Activated CD4-positive, alpha-beta T cell treated with anti-CD3 and anti-CD28 coated beads, Interleukin-2, amount 10 ng/mL, durations not matched to agents 7 days and 5 days (primary cell): ENCODE results near the gene TACC2. TPM values are rescaled to one million over a fixed set of nuclear protein-coding genes. Genes with fewer than 3 reads are reported as not detected.

Source experiments
- CTCF ChIA-PET: fragments of 350-600 bp; sonication (Branson Sonifier 250); formaldehyde crosslinking; loops from one replicate; lab custom pipeline; 2021; ENCODE audit warnings: antibody characterized with exemption; lab: Charles Lee
- POLR2A ChIA-PET: fragments of 350-600 bp; sonication (Branson Sonifier 250); formaldehyde crosslinking; loops from one replicate; lab custom pipeline; 2021; ENCODE audit warnings: antibody characterized with exemption; lab: Charles Lee
- DNase-seq: peaks from one replicate; pipeline ENCODE4 v3.0.0-alpha.2; 2020
- H3K27ac Mint-ChIP-seq: one replicate; pipeline ENCODE4 v1.8.0; 2021; ENCODE audit warnings: mild to moderate bottlenecking, moderate library complexity, mixed read lengths
- H3K27me3 Mint-ChIP-seq: one replicate; pipeline ENCODE4 v1.8.0; 2021; ENCODE audit warnings: mixed read lengths
- H3K36me3 Mint-ChIP-seq: one replicate; pipeline ENCODE4 v1.8.0; 2021; ENCODE audit warnings: low read depth, mixed read lengths
- H3K4me1 Mint-ChIP-seq: one replicate; pipeline ENCODE4 v1.8.0; 2021; ENCODE audit warnings: mixed read lengths
- H3K4me3 Mint-ChIP-seq: one replicate; pipeline ENCODE4 v1.8.0; 2021; ENCODE audit warnings: mild to moderate bottlenecking, moderate library complexity, mixed read lengths
- H3K9me3 Mint-ChIP-seq: one replicate; pipeline ENCODE4 v1.8.0; 2021; ENCODE audit warnings: mixed read lengths
- total RNA-seq, 2 experiments: library from RNA; stranded (reverse); gene quantifications; one replicate each; pipeline ENCODE4 v1.2.3, GENCODE V29; 2021

Gene TACC2
- total RNA-seq, 2 experiments from 2014 or later, result not detected

- ChIA-PET CTCF (no interaction called here), POLR2A (no interaction called here)
- Mint-ChIP-seq H3K4me1 (no peaks in the 10 kb centered on the region), H3K27ac (no peak overlapping the region), H3K27me3 (peaks cover under 1% of the 10 kb centered on the region), H3K4me3 (no peak overlapping the region), H3K9me3 (peaks cover 4% of the 10 kb centered on the region), H3K36me3 (no peaks in the 10 kb centered on the region)
- DNase-seq, result no peak
Measured at GRCh38 chr10:122148876-122149560, 160.1 kb downstream of the TACC2 start.

GRCh38 chr10:122149561-122150505 lies 160.9 kb downstream of the TACC2 start:
- no peaks in the 10 kb centered on the region for H3K4me1 Mint-ChIP-seq
- ChIA-PET CTCF (no interaction called here), POLR2A (no interaction called here)
- no peaks in the 10 kb centered on the region for H3K36me3 Mint-ChIP-seq
- H3K27ac Mint-ChIP-seq, result no peak overlapping the region
- no peak overlapping the region for H3K4me3 Mint-ChIP-seq
- H3K9me3 Mint-ChIP-seq, result peaks cover 4% of the 10 kb centered on the region
- peaks cover 2% of the 10 kb centered on the region for H3K27me3 Mint-ChIP-seq
- no peak for DNase-seq

- H3K4me1 Mint-ChIP-seq, result no peaks in the 10 kb centered on the region
- no peak for DNase-seq
- no peaks in the 10 kb centered on the region for H3K9me3 Mint-ChIP-seq
- H3K27me3 Mint-ChIP-seq, result peaks cover 2% of the 10 kb centered on the region
- ChIA-PET CTCF (no interaction called here), POLR2A (no interaction called here)
- H3K4me3 Mint-ChIP-seq, result no peak overlapping the region
- H3K36me3 Mint-ChIP-seq, result no peaks in the 10 kb centered on the region
- H3K27ac Mint-ChIP-seq, result no peak overlapping the region
Measured at GRCh38 chr10:122151121-122151694, 162.2 kb downstream of the TACC2 start.

GRCh38 chr10:122152544-122152943 lies 163.6 kb downstream of the TACC2 start:
- ChIA-PET CTCF (interaction anchor here (0.8 kb wide), 1 partner anchor 10 kb away, joined by 3 read pairs; no protein-coding TSS in a partner anchor), POLR2A (no interaction called here)
- no peak overlapping the region for H3K27ac Mint-ChIP-seq
- H3K36me3 Mint-ChIP-seq, result no peaks in the 10 kb centered on the region
- H3K9me3 Mint-ChIP-seq, result no peaks in the 10 kb centered on the region
- H3K4me1 Mint-ChIP-seq, result no peaks in the 10 kb centered on the region
- no peak for DNase-seq
- no peak overlapping the region for H3K4me3 Mint-ChIP-seq
- H3K27me3 Mint-ChIP-seq, result peaks cover 4% of the 10 kb centered on the region

- CTCF ChIA-PET, result no interaction called here
- peaks cover 7% of the 10 kb centered on the region for H3K27me3 Mint-ChIP-seq
- no peak overlapping the region for H3K4me3 Mint-ChIP-seq
- no peaks in the 10 kb centered on the region for H3K36me3 Mint-ChIP-seq
- no peaks in the 10 kb centered on the region for H3K4me1 Mint-ChIP-seq
- no peak overlapping the region for H3K27ac Mint-ChIP-seq
- H3K9me3 Mint-ChIP-seq, result no peaks in the 10 kb centered on the region
- DNase-seq, result no peak
- POLR2A ChIA-PET, result no interaction called here
Measured at GRCh38 chr10:122154031-122154544, 165.1 kb downstream of the TACC2 start.

GRCh38 chr10:122154545-122155366 lies 165.8 kb downstream of the TACC2 start:
- H3K9me3 Mint-ChIP-seq, result no peaks in the 10 kb centered on the region
- CTCF ChIA-PET, result no interaction called here
- no peak overlapping the region for H3K4me3 Mint-ChIP-seq
- H3K4me1 Mint-ChIP-seq, result no peaks in the 10 kb centered on the region
- DNase-seq, result no peak
- no peak overlapping the region for H3K27ac Mint-ChIP-seq
- POLR2A ChIA-PET, result no interaction called here
- no peaks in the 10 kb centered on the region for H3K36me3 Mint-ChIP-seq
- peaks cover 9% of the 10 kb centered on the region for H3K27me3 Mint-ChIP-seq

GRCh38 chr10:122157451-122157850 lies 168.5 kb downstream of the TACC2 start:
- no peak for DNase-seq
- Mint-ChIP-seq H3K4me1 (no peaks in the 10 kb centered on the region), H3K4me3 (no peak overlapping the region), H3K9me3 (no peaks in the 10 kb centered on the region), H3K27me3 (peaks cover 34% of the 10 kb centered on the region), H3K27ac (no peak overlapping the region), H3K36me3 (no peaks in the 10 kb centered on the region)
- ChIA-PET POLR2A (no interaction called here), CTCF (interaction anchor here (0.7 kb wide), 2 partner anchors 15 to 117 kb away, joined by 3 read pairs; no protein-coding TSS in a partner anchor)

GRCh38 chr10:122158362-122158761 lies 169.4 kb downstream of the TACC2 start:
- Mint-ChIP-seq H3K27ac (no peak overlapping the region), H3K36me3 (no peaks in the 10 kb centered on the region), H3K9me3 (no peaks in the 10 kb centered on the region), H3K4me3 (no peak overlapping the region), H3K27me3 (peaks cover 41% of the 10 kb centered on the region), H3K4me1 (no peaks in the 10 kb centered on the region)
- POLR2A ChIA-PET, result no interaction called here
- no peak for DNase-seq
- CTCF ChIA-PET, result interaction anchor here (1.2 kb wide), 1 partner anchor 18 kb away, joined by 3 read pairs; no protein-coding TSS in a partner anchor

GRCh38 chr10:122159141-122159970 lies 170.4 kb downstream of the TACC2 start:
- H3K9me3 Mint-ChIP-seq, result no peaks in the 10 kb centered on the region
- POLR2A ChIA-PET, result no interaction called here

GRCh38 chr10:122161795-122162194 lies 172.8 kb downstream of the TACC2 start:
- ChIA-PET CTCF (no interaction called here), POLR2A (no interaction called here)
- H3K27me3 Mint-ChIP-seq, result peaks cover 67% of the 10 kb centered on the region
- no peak overlapping the region for H3K27ac Mint-ChIP-seq
- no peak overlapping the region for H3K4me3 Mint-ChIP-seq
- H3K4me1 Mint-ChIP-seq, result no peaks in the 10 kb centered on the region
- H3K36me3 Mint-ChIP-seq, result no peaks in the 10 kb centered on the region
- no peaks in the 10 kb centered on the region for H3K9me3 Mint-ChIP-seq
- DNase-seq, result no peak

More at GRCh38 chr10:122159141-122159970, 170.4 kb downstream of the TACC2 start:
- CTCF ChIA-PET, result interaction anchor here (1.2 kb wide), 1 partner anchor 19 kb away, joined by 3 read pairs; no protein-coding TSS in a partner anchor
- no peak overlapping the region for H3K27ac Mint-ChIP-seq
- no peak for DNase-seq
- H3K27me3 Mint-ChIP-seq, result peaks cover 44% of the 10 kb centered on the region
- H3K4me1 Mint-ChIP-seq, result no peaks in the 10 kb centered on the region
- no peaks in the 10 kb centered on the region for H3K36me3 Mint-ChIP-seq
- H3K4me3 Mint-ChIP-seq, result no peak overlapping the region

GRCh38 chr10:122162671-122163173 lies 173.8 kb downstream of the TACC2 start:
- Mint-ChIP-seq H3K27me3 (peaks cover 72% of the 10 kb centered on the region), H3K27ac (no peak overlapping the region), H3K9me3 (no peaks in the 10 kb centered on the region), H3K4me1 (no peaks in the 10 kb centered on the region), H3K4me3 (no peak overlapping the region), H3K36me3 (no peaks in the 10 kb centered on the region)
- no peak for DNase-seq
- CTCF ChIA-PET, result interaction anchor here (1.6 kb wide), 1 partner anchor 10 kb away, joined by 3 read pairs; no protein-coding TSS in a partner anchor
- POLR2A ChIA-PET, result no interaction called here
